Heart right ventricle (tissue), 16 donors: ENCODE measurements around the gene RAD50. TPM values are rescaled to one million over a fixed set of nuclear protein-coding genes. Genes with fewer than 3 reads are reported as not detected.

Experiments
- ATAC-seq, 8 donors: fragments of 200-7000 bp; cut with Tn5 transposase; one replicate each; pipeline ENCODE4 v1.9.1; 2020; ENCODE audit warnings: mild to moderate bottlenecking in 8 of 8, moderate library complexity in 8 of 8, moderate number of reproducible peaks in 1 of 8
- DNase-seq, 2 donors: peaks; one replicate each; pipeline ENCODE4 v3.0.0-alpha.2; 2020
- H3K27ac ChIP-seq, 10 donors: fragments of 200-600 bp; sonication (generic) in 2 of 10; one replicate each; pipeline versions ENCODE4 v1.5.0 to v1.8.0; 2020 to 2022; ENCODE audit warnings: mild to moderate bottlenecking in 3 of 10
- H3K27me3 ChIP-seq, 7 donors: fragments of 200-600 bp; one replicate each; pipeline ENCODE4 v1.8.0; 2021 to 2022; ENCODE audit warnings: mild to moderate bottlenecking in 2 of 7
- H3K36me3 ChIP-seq, 9 donors: fragments of 200-600 bp; sonication (generic) in 1 of 9; one replicate each; pipeline versions ENCODE4 v1.5.0 to v1.8.0; 2020 to 2022; ENCODE audit warnings: mild to moderate bottlenecking in 2 of 9
- H3K4me1 ChIP-seq, 9 donors: fragments of 200-600 bp; sonication (generic) in 1 of 9; one replicate each; pipeline versions ENCODE4 v1.5.0 to v1.8.0; 2020 to 2022; ENCODE audit warnings: mild to moderate bottlenecking in 4 of 9
- H3K4me3 ChIP-seq, 10 donors: fragments of 200-600 bp; sonication (generic) in 2 of 10; one replicate each; pipeline versions ENCODE4 v1.5.0 to v1.8.0; 2020 to 2022; ENCODE audit warnings: mild to moderate bottlenecking in 7 of 10, moderate library complexity in 2 of 10
- H3K9me3 ChIP-seq, 11 donors: fragments of 200-600 bp in 10 of 11; sonication (generic) in 2 of 11; one replicate each; pipeline versions ENCODE4 v1.5.0 to v1.8.0; 2013 to 2022; ENCODE audit warnings: mild to moderate bottlenecking in 2 of 11, control low read depth in 1 of 11, moderate library complexity in 1 of 11
- CTCF ChIP-seq, 9 donors: fragments of 200-600 bp; sonication (generic) in 2 of 9; IDR thresholded peaks; one replicate each; pipeline versions ENCODE4 v1.5.0 to v1.8.0; 2021 to 2022; ENCODE audit warnings: antibody characterized with exemption in 9 of 9, mild to moderate bottlenecking in 5 of 9, moderate library complexity in 1 of 9
- WGBS, 2 donors: extraction: QIAGEN DNeasy Blood & Tissue Kit; methylation state at CpG; one replicate each; pipeline ENCODE4 v1.1.7; 2013; ENCODE audit warnings: inconsistent platforms in 1 of 2; 5-methylcytosine and 5-hydroxymethylcytosine counted together
- intact Hi-C, 10 donors: fragments of 100-400 bp; cut with DNase I; formaldehyde crosslinking; loops; one replicate each; pipeline versions ENCODE4 v1.11.1 to v1.14.2; 2022
- polyA plus RNA-seq, 2 donors: library from polyadenylated mRNA; stranded (reverse); fragments of 200-250 nt; gene quantifications; one replicate each; pipeline ENCODE4 v1.2.3, GENCODE V29; 2013
- total RNA-seq, 10 donors: library from RNA; stranded (reverse); fragmentation: NEBNext Ultra II Directional in 3 of 10; extraction: Animal tissue kit (Norgen Biotek cat#: 25700) in 3 of 10; gene quantifications; one replicate each; pipeline versions ENCODE4 v1.2.1 to v1.2.4, GENCODE V29; 2021 to 2023
- donor health status: Arrhythmogenic right ventricular cardiomyopathy.
- donor health status: ischemic (EF 13 %, LVEDD 7.1; RV severe dilation, severe dysfunction).
- donor health status: healthy with polysubstance abuse.
- donor health status: DM: no; HTN: yes; CAD: no.
- donor health status: DM: no; HTN: no; CAD: no.
- donor health status: ischemic (EF 25% LVEDD 6.9; RV normal size, moderate dysfunction).
- donor health status: ischemic (EF 25% LVEDD 5.7; RV mildly dilated, moderate dysfunction).
- donor health status: healthy.
- donor health status: DM: yes; HTN: yes; CAD: no.
- donor health status: Ischemic cardiomyopathy.
- donor health status: ischemic (EF 35%, LVEDD 5.7; RV mildly dilated, moderate dysfunction).
- donor health status: nonischemic (EF 11% LVEDD 7.7; RV severe dilation, severe dysfunction).
- donor health status: DM: yes; HTN: yes; CAD: no.
- donor health status: PGD.
- donor health status: ischemic (EF 29% LVEDD 5.4; RV normal size, mild dysfunction).
- donor health status: nonischemic (EF 23%, LVEDD 6.1; RV moderate dilation, normal function).

RAD50 gene
- total and polyA plus RNA-seq, 12 donors = 6.8 to 38.5 (median 31.8) TPM

GRCh38 chr5:132608107-132608506 lies 51.3 kb downstream of the RAD50 start:
- Histone ChIP-seq H3K4me1 (no peaks in the 10 kb centered on the region), H3K4me3 (no peak overlapping the region), H3K27ac (no peak overlapping the region), H3K36me3 (peaks cover 0 to 99% (median 54%) of the 10 kb centered on the region in 9 donors), H3K27me3 (no peaks in the 10 kb centered on the region), H3K9me3 (no peaks in the 10 kb centered on the region)
- no peak for DNase-seq
- no peak for ATAC-seq
- intact Hi-C loops = no loop called here
- TF ChIP-seq CTCF (IDR thresholded peaks at IDR 0.05) = no peak
- WGBS, 2 donors = 84 to 91% methylated on average over 5 of the region's 5 CpGs

- intact Hi-C loops = no loop called here
- WGBS, 2 donors = 99 to 100% methylated on average over 2 of the region's 2 CpGs
Measured at GRCh38 chr5:132611965-132612364, 55.2 kb downstream of the RAD50 start.

GRCh38 chr5:132612846-132613245 lies 56.1 kb downstream of the RAD50 start:
- WGBS, 2 donors = 78 to 86% methylated on average over 1 of the region's 1 CpG
- intact Hi-C loops = no loop called here
- Histone ChIP-seq H3K27ac (no peak overlapping the region), H3K36me3 (peaks cover 0 to 100% (median 34%) of the 10 kb centered on the region in 9 donors), H3K4me1 (no peaks in the 10 kb centered on the region), H3K9me3 (no peaks in the 10 kb centered on the region), H3K27me3 (no peaks in the 10 kb centered on the region), H3K4me3 (no peak overlapping the region)
- no peak for ATAC-seq
- DNase-seq = no peak
- no peak for TF ChIP-seq CTCF (IDR thresholded peaks at IDR 0.05)

More at GRCh38 chr5:132611965-132612364, 55.2 kb downstream of the RAD50 start:
- Histone ChIP-seq H3K4me1 (no peaks in the 10 kb centered on the region), H3K4me3 (no peak overlapping the region), H3K36me3 (peaks cover 0 to 99% (median 41%) of the 10 kb centered on the region in 9 donors), H3K27me3 (no peaks in the 10 kb centered on the region), H3K27ac (no peak overlapping the region), H3K9me3 (no peaks in the 10 kb centered on the region)
- ATAC-seq = no peak
- no peak for DNase-seq
- TF ChIP-seq CTCF (IDR thresholded peaks at IDR 0.05) = no peak

- intact Hi-C loops = no loop called here
- no peak for DNase-seq
- no peaks in the 10 kb centered on the region for H3K4me1 ChIP-seq
- no peaks in the 10 kb centered on the region for H3K27me3 ChIP-seq
- ATAC-seq = no peak
- no peaks in the 10 kb centered on the region for H3K9me3 ChIP-seq
- TF ChIP-seq CTCF (IDR thresholded peaks at IDR 0.05) = no peak
- peaks cover 0 to 82% (median 19%) of the 10 kb centered on the region in 9 donors for H3K36me3 ChIP-seq
- H3K4me3 ChIP-seq = no peak overlapping the region
- H3K27ac ChIP-seq = no peak overlapping the region
Measured at GRCh38 chr5:132621699-132622098, 64.9 kb downstream of the RAD50 start.
